GM12801 (cell line): ENCODE data around the gene EDA.

ENCODE experiments used
- TF ChIP-seq, protein P1 (sequence below): IDR thresholded peaks from one replicate; pipeline ENCODE4 v1.5.1; 2011; ENCODE audit warnings: control low read depth; ENCODE audit not compliant: insufficient read length; ENCODE audit errors: extremely low read depth

EDA gene

DNA sequence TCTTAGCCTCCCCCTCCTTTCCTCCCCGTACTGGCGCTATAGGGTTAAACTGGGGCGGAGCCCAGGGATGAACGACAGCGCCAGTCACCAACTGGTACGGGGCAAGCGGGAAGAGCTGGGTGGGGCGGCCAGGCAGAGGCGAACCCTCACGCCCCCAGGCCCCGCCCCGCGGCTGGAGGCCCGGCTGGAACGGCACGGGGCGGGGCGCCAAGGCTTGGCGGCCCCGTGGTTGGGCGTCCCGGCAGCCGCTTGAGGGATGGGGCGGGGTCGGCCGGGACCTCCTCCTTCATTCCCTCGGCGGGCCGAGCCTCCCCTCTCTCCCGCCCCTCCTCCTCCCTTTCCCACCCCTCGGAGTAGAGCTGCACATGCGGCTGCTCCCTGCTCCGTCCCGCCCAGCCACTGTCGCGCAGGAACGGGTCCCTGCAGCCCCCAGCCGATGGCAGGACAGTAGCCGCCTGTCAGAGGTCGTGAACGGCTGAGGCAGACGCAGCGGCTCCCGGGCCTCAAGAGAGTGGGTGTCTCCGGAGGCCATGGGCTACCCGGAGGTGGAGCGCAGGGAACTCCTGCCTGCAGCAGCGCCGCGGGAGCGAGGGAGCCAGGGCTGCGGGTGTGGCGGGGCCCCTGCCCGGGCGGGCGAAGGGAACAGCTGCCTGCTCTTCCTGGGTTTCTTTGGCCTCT, at the start of gene EDA:
TSS of gene EDA (plus strand) at position 335 of the 678 bp plus-strand sequence.
- TF ChIP-seq, protein P1, sequence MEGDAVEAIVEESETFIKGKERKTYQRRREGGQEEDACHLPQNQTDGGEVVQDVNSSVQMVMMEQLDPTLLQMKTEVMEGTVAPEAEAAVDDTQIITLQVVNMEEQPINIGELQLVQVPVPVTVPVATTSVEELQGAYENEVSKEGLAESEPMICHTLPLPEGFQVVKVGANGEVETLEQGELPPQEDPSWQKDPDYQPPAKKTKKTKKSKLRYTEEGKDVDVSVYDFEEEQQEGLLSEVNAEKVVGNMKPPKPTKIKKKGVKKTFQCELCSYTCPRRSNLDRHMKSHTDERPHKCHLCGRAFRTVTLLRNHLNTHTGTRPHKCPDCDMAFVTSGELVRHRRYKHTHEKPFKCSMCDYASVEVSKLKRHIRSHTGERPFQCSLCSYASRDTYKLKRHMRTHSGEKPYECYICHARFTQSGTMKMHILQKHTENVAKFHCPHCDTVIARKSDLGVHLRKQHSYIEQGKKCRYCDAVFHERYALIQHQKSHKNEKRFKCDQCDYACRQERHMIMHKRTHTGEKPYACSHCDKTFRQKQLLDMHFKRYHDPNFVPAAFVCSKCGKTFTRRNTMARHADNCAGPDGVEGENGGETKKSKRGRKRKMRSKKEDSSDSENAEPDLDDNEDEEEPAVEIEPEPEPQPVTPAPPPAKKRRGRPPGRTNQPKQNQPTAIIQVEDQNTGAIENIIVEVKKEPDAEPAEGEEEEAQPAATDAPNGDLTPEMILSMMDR, result no peak

DNA sequence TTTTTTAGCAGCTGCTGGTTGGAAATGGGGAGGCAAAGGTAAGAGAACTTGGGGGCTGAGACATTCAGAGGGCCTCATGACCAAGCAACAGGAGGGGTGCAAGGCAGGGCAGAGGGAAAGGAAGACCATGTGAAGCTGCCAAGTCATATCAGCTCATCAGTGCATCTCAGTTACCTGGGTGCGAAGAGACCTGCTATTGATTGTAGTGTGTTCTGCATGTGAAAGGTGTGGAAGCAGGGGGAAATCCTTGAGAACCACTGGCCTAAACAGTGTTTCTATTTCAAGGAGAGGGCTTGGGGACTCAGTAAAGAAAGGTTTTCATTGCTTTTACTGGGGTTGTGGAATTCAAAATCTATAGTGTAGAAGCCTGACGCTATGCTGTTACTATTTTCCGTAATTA, 47.1 kb upstream of the EDA start:
- TF ChIP-seq, protein P1, result no peak

DNA sequence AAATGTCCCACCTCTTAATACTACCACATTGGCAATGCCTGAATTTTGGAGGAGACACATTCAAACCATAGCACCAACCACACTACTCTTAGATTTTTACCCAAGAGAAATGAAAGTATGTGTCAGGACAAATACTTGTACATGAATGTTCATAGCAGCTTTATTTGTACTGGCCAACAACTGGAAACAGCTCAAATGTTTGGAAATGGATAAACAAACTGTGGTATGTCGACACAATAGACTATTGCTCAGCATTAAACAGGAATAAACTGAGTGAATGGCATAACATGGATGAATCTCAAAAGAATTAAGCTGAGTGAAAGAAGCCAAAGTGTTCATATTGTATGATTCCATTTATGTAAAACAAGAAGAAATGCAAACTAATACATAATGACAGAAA, 18.5 kb upstream of the EDA start:
- TF ChIP-seq, protein P1, result no peak

DNA sequence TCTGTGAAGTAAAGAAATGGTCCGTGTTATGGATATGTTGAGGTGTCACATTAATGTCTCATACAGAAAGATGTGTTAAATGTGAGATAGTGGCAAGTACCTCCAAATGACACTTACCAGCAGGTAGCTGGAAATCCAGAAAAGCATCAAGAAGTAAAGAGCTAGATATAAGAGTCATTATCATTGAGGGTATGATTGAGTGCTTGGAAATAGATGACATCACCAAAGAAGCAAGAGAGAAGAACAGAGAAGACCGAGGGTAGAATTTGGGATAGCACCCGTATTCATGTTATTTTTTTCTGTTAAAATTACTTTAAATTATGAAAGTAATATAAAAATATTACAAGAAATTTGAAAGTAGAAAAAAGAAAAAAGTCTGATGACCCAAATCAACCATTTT, 15.7 kb upstream of the EDA start:
- TF ChIP-seq, protein P1, result no peak

DNA sequence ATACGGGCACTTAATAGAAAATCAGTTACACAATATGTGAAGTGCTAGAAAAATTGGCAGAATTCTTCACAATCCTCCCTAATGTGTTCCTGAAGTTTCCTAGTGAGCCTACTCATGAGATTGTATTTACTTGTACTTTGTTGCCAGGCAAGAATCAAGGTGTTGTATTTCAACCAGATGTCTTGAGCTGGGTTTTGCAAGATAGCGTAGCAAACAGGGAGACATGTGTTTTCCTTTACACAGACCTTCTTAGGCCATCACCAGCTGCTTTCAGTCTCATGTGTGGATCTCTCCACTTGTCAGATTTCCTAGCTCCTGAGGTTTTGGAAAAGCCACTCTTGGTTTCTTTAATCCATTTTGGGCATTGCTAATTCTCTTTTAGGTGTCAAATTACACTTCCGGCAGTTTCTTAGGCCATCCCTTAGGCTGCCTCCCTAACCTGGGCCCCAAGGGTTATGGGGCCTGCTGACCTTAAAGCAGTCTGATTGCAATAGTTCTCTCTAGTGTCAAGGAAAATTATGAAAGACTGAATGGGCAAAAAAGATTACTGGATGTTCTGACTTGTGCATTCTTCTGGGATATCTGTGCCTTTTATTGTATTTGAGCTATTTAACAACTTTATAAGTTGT, 12.2 kb upstream of the EDA start:
- TF ChIP-seq, protein P1, result no peak

DNA sequence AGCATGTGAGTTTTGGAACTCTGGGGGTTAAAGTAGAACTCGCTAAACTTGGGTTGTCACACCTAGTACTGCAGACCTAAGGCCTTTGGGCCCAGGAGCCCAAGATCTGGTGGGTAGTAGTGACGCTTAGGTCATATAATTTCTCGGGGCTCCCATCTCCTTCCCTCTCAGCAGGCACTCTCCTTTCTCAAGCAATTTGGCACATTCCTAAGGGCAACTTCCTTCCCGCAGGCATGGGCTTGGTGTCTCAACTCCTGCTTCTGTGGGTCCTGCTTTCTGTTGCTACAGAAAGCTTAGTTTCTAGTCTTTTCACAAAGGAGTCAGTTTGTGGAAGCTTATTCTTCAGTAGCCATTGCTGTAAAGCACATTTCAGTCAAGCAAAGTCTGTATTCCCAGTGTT, 10.4 kb upstream of the EDA start:
- TF ChIP-seq, protein P1, result no peak

DNA sequence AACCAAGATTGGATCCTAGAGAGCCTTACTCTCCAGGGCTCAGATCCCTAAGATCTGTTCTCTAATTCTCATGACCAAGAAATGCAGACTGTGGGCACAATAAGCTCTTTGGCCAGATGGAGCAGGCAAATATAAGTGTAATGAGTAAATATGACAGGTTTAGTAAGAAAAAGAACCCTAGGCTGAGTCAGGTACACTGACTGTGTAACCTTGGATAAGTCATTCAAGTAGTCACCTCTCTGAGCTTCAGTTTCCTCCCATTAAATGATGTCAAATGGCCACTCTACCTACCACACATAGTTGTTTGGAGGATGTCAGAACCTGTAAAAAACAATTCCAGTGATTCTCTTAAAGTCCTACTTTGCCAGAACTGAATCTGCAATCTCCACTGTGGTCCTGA, 8.3 kb upstream of the EDA start:
- TF ChIP-seq, protein P1, result no peak
